Activated naive CD4-positive, alpha-beta T cell treated with anti-CD3 and anti-CD28 coated beads, Interleukin-2, amount 50 U/mL, for 72 hours (primary cell): Measurements from ENCODE around the gene PRAMEF6. TPM values are rescaled to one million over a fixed set of nuclear protein-coding genes. Genes with fewer than 3 reads are reported as not detected.
"Not testable (repeated sequence)": the region's sequence is repeated elsewhere in the genome, so short reads cannot be mapped to it uniquely, and the experiment has no call there.

Source experiments
- ATAC-seq, 2 donors: fragments of 150-1000 bp; cut with Tn5 transposase; 2 replicates each; pipeline ENCODE4 v1.10.0; 2021; ENCODE audit warnings: mild to moderate bottlenecking in 2 of 2, moderate library complexity in 2 of 2
- DNase-seq, 2 donors: peaks; one replicate each; pipeline ENCODE4 v3.0.0; 2021 to 2022; ENCODE audit warnings: low spot score in 2 of 2
- H3K27ac Mint-ChIP-seq, 2 donors: one replicate each; pipeline ENCODE4 v1.8.0; 2022; ENCODE audit warnings: mild to moderate bottlenecking in 2 of 2, mixed read lengths in 2 of 2
- H3K36me3 Mint-ChIP-seq, 2 donors: one replicate each; pipeline ENCODE4 v1.8.0; 2022; ENCODE audit warnings: mixed read lengths in 2 of 2
- H3K9me3 Mint-ChIP-seq, 2 donors: one replicate each; pipeline ENCODE4 v1.8.0; 2022; ENCODE audit warnings: mixed read lengths in 2 of 2
- total RNA-seq, 2 donors: library from RNA; stranded (reverse); gene quantifications; one replicate each; pipeline ENCODE4 v1.2.3, GENCODE V29; 2022

The PRAMEF6 gene
- not detected for total RNA-seq

GRCh38 chr1:12947480-12947879 is at the start of gene PRAMEF6:
Gene PRAMEF6 (minus strand): TSS chr1:12947580. CDS start chr1:12942518, 5,062 bp downstream.
- H3K27ac Mint-ChIP-seq, H3K36me3 Mint-ChIP-seq, ATAC-seq, H3K9me3 Mint-ChIP-seq, DNase-seq: not testable (repeated sequence)

GRCh38 chr1:12924368-12924767 is 23.0 kb downstream of the PRAMEF6 start:
- H3K27ac Mint-ChIP-seq, H3K9me3 Mint-ChIP-seq, H3K36me3 Mint-ChIP-seq, ATAC-seq, DNase-seq: not testable (repeated sequence)

- H3K36me3 Mint-ChIP-seq, H3K9me3 Mint-ChIP-seq, ATAC-seq: not testable (repeated sequence)
Observed at GRCh38 chr1:12921749-12922148, 25.6 kb downstream of the PRAMEF6 start.

GRCh38 chr1:12916310-12916709 is 31.1 kb downstream of the PRAMEF6 start, which contains the start of gene PRAMEF7:
Gene PRAMEF7 (plus strand): TSS chr1:12916610. CDS start chr1:12917693, 1,083 bp downstream.
- ATAC-seq, H3K27ac Mint-ChIP-seq, H3K36me3 Mint-ChIP-seq, H3K9me3 Mint-ChIP-seq, DNase-seq: not testable (repeated sequence)

More at GRCh38 chr1:12921749-12922148, 25.6 kb downstream of the PRAMEF6 start:
- not testable (repeated sequence) for H3K27ac Mint-ChIP-seq, DNase-seq

GRCh38 chr1:12903793-12904572 is 43.4 kb downstream of the PRAMEF6 start:
- not testable (repeated sequence) for ATAC-seq, DNase-seq, H3K27ac Mint-ChIP-seq, H3K36me3 Mint-ChIP-seq, H3K9me3 Mint-ChIP-seq

GRCh38 chr1:12899186-12899585 is 48.2 kb downstream of the PRAMEF6 start:
- H3K27ac Mint-ChIP-seq, ATAC-seq, DNase-seq, H3K9me3 Mint-ChIP-seq, H3K36me3 Mint-ChIP-seq: not testable (repeated sequence)

GRCh38 chr1:12898170-12898569 is 49.2 kb downstream of the PRAMEF6 start, which contains the start of gene PRAMEF10:
Gene PRAMEF10 (minus strand): TSS chr1:12898270. CDS start chr1:12895847, 2,423 bp downstream.
- not testable (repeated sequence) for H3K27ac Mint-ChIP-seq, H3K36me3 Mint-ChIP-seq, DNase-seq, ATAC-seq, H3K9me3 Mint-ChIP-seq

Other genes with a start within 250 kb of the PRAMEF6 start
- gene AADACL3, start 231.5 kb downstream of the PRAMEF6 start, total RNA-seq, result not detected
- not detected for gene CFAP107, start 201.4 kb downstream of the PRAMEF6 start, total RNA-seq
- gene PRAMEF12, start 173.8 kb downstream of the PRAMEF6 start, total RNA-seq, result not detected
- not detected for gene PRAMEF1, start 156.2 kb downstream of the PRAMEF6 start, total RNA-seq
- not detected for gene PRAMEF11, start 116.2 kb downstream of the PRAMEF6 start, total RNA-seq
- gene HNRNPCL1, start 98.9 kb downstream of the PRAMEF6 start, total RNA-seq, result not detected
- not detected for gene PRAMEF2, start 90.5 kb downstream of the PRAMEF6 start, total RNA-seq
- not detected for gene PRAMEF4, start 61.4 kb downstream of the PRAMEF6 start, total RNA-seq
- not detected for gene PRAMEF10, start 49.3 kb downstream of the PRAMEF6 start, total RNA-seq
- not detected for gene PRAMEF7, start 31.0 kb downstream of the PRAMEF6 start, total RNA-seq
- gene PRAMEF27, start 109.0 kb upstream of the PRAMEF6 start, total RNA-seq, result not detected
- not detected for gene HNRNPCL3, start 113.2 kb upstream of the PRAMEF6 start, total RNA-seq
- not detected for gene PRAMEF25, start 123.2 kb upstream of the PRAMEF6 start, total RNA-seq
- gene HNRNPCL2, start 169.3 kb upstream of the PRAMEF6 start, total RNA-seq, result not detected
- not detected for gene PRAMEF26, start 208.4 kb upstream of the PRAMEF6 start, total RNA-seq
- not detected for gene HNRNPCL4, start 218.1 kb upstream of the PRAMEF6 start, total RNA-seq
- not detected for gene PRAMEF9, start 224.3 kb upstream of the PRAMEF6 start, total RNA-seq